Amniotic stem cell (primary cell): Measurements from ENCODE around the gene TADA1.
"Not testable (repeated sequence)": the region's sequence is repeated elsewhere in the genome, so short reads cannot be mapped to it uniquely, and the experiment has no call there.

Experiments
- DNase-seq: peaks from one replicate; lab custom pipeline; 2025; lab: John Stamatoyannopoulos, UW

Gene TADA1

DNA sequence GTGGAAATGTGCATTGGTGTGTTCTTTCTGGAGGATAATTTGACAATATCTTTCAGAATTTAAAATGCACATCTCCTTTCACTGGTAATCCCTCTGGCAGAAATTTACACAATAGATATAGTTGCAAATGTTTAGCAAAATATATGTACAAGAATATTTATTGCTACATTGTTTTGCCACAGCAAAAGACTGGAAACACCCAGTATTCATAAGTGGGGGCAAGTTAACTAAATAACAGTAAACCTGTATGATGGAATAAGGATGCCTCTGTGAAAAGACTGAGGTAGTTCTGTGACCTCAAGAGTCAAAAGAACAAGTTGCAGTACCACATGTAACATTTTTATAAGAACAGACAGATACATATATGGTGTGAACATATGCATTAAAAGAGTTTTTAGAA is 13.7 kb upstream of the TADA1 start:
- DNase-seq, result no peak

GRCh38 chr1:166888373-166889111 is 12.5 kb upstream of the TADA1 start:
- no peak for DNase-seq

GRCh38 chr1:166884971-166885370 is 8.9 kb upstream of the TADA1 start:
- no peak for DNase-seq

GRCh38 chr1:166884040-166884642 is 8.1 kb upstream of the TADA1 start:
- no peak for DNase-seq

DNA sequence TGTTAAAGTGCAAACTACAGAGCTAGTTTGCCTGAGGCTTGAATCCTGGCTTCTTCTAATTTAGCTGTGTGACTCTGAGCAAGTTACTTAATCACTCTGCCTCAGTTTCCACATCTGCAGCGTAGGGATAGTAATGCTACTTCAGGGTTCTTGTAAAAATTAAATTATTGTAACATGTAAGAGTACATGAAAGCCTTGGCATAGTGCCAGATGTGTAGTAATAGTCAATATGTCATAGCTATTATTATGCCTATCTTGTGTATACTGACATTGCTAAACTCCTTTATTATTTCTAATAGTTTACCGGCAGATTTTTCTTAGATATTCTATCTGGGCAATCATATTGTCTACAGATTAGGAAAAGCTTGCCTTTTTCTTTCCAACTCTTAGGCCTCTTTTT is 6.8 kb upstream of the TADA1 start:
- DNase-seq, result no peak

GRCh38 chr1:166878173-166878917 is 2.3 kb upstream of the TADA1 start:
- not testable (repeated sequence) for DNase-seq

DNA sequence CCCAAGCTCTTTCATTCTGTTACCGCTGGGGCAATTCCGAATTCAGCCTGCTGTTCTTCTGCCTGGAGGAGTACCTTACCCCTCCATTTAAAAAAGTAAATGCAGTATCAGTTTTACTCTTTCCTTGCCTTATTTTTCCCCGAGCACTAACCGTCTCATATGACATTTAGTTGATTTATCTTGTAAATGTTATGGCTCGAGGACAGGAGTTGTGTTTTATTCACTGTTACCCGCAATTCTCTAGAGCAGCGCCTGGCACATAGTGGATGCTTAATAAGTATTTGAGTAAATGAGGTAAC is 425 bp upstream of the TADA1 start:
- no peak for DNase-seq

DNA sequence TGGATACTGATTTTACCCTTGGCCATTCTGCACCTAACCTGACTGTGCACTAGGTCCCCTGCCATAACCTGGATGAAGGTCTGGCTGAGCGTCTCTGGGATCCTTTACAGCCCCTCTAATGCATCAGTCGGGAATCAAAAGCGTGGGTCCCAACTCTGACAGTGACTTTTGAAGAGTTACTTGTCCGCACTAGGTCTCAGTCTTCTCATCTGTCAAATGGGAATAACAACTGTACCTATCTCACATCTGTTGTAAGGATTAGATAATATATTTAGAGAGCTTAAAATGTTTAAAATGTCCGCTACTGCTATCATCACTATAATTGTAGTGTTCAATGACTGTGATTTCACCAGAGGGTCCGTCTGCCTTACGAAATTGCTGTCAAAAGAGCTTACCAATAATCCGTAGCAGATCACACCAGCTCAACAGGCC is 746 bp downstream of the TADA1 start:
- DNase-seq, result no peak

DNA sequence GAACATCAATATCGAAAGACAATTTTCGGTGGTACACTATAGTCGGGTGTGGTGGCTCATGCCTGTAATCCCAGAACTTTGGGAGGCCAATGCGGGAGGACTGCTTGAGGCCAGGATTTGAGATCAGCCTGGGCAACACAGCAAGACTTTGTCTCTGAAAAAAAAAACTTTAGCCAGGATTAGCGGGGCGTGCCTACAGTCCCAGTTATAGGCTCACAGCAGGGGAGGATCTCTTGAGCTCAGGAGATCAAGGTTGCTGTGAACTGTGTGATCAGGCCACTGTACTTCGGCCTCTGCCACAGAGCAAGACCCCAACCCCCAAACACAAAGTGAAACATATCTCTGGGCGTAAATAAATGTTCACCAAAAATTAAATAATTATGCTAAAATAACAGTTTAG is 1.6 kb downstream of the TADA1 start:
- DNase-seq, result no peak

GRCh38 chr1:166870584-166870983 is 5.5 kb downstream of the TADA1 start:
- no peak for DNase-seq

DNA sequence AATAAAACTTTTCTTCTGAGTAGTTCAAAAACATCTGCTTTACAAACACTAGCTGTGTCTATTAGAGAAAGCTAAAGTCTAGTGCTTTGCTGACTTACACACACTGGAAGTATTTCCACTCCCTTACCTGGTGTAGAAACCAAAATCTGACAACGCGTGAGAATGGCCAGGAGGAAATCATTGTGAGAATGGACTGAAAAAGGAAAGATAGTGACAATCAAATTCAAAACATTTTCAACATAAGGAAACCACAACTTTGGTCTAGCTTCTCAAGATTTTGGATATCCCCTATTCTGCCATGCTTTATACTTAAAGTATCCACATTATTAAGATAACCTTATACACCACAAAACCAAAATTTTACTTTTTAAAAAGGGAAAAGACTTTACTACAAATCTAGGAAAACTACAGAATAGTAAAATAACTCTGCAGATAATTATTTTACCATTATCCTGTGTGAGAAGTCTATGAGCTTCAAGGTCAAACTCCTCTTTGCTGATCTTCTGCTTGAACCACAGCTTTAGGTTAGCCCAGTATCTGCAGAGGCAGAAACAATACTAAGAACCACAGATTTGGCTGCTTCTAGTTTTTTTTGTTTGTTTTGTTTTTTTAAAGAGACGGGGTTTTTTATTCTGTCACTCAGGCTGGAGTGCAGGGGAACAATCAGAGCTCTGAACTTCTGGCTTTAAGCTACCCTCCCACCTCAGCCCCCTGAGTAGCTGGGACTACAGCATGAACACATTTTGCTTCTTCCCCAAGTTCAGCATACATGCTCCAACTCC is 6.6 kb downstream of the TADA1 start:
- DNase-seq, result no peak

GRCh38 chr1:166868639-166869038 is 7.4 kb downstream of the TADA1 start:
- no peak for DNase-seq

GRCh38 chr1:166865926-166866325 is 10.1 kb downstream of the TADA1 start:
- DNase-seq, result no peak

GRCh38 chr1:166859597-166859996 is 16.5 kb downstream of the TADA1 start:
- no peak for DNase-seq

GRCh38 chr1:166858726-166859419 is 17.2 kb downstream of the TADA1 start:
- no peak for DNase-seq

GRCh38 chr1:166857995-166858394 is 18.1 kb downstream of the TADA1 start:
- DNase-seq, result no peak

DNA sequence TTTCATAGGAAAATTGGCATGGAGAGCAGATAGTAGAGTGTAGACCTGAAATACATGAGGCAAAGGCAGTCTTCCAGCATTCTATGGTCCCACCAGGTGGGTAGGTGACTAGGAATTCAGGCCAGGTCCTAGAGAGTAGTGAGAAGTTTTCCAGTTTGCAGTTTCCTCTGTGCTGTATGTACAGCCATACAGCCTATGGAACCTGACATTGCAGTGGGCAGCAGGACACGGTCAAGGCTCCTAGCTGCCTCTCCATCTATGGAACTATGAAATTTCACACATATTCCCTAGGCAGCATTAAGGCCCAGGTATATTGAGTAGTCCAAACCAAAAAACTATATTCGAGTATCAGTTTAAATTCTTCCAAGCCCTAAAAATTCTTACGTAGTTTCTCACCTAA is 20.5 kb downstream of the TADA1 start:
- no peak for DNase-seq

DNA sequence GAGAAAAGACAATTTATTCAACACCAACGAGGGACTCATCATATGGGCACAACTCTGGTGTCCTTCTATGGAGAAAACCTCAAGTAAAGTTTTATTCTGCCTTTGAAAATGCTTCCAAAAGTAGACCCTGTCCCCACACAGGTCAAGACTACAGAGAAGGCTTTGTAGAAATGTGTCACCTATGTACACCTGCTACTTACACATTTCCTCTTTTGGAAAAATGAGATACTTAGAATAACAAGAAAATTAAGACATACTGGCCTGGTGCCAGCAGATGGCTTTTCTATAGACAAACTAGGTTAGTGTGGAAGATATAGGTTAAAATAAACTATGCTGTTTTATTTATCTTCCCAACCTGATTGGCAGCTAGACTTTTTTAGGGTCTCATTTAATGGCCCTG is 23.1 kb downstream of the TADA1 start:
- DNase-seq, result no peak

- DNase-seq, result no peak
Observed at GRCh38 chr1:166849135-166849534, 26.9 kb downstream of the TADA1 start.

DNA sequence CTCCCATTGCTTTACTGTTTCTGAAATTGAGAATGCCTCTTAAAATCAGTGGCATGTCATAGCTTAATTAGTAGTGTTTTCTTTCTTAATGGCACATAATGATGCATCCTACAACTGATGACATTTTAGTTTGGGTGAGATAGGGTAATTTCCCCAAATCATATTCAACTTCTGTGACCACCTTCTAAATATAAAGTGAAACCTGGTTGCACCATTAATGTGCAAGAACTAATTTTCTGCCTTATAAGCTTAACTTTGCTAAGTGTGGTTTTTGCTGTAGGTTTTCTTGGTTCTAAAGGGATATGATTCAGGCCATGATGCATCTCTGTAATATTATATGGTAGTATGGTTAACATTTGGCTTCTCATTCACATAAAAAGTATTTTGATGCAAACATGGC is 27.9 kb downstream of the TADA1 start:
- DNase-seq, result no peak

- DNase-seq, result no peak
Observed at GRCh38 chr1:166844791-166845190, 31.3 kb downstream of the TADA1 start.
